Prostate gland (tissue), 2 donors: ENCODE measurements around the gene TMED4.

Experiments used
- POLR2A ChIP-seq: fragments of 450-650 bp; IDR thresholded peaks from one replicate; pipeline ENCODE4 v1.6.1; 2016; ENCODE audit warnings: antibody characterized with exemption, mild to moderate bottlenecking
- POLR2AphosphoS5 ChIP-seq: sonication (generic); formaldehyde crosslinking; IDR thresholded peaks from one replicate; pipeline ENCODE4 v1.6.1; 2017; ENCODE audit warnings: antibody characterized with exemption
- TF ChIP-seq, protein P1 (sequence below), 4 experiments: fragments of 200-600 bp in 2 of 4; fragments of 450-650 bp in 2 of 4; sonication (generic) in 2 of 4; IDR thresholded peaks; 1 replicate in 3 of 4; 2 replicates in 1 of 4; pipeline ENCODE4 v1.5.1; 2016 to 2019; ENCODE audit warnings: antibody characterized with exemption in 4 of 4, mild to moderate bottlenecking in 2 of 4, moderate library complexity in 2 of 4

DNA sequence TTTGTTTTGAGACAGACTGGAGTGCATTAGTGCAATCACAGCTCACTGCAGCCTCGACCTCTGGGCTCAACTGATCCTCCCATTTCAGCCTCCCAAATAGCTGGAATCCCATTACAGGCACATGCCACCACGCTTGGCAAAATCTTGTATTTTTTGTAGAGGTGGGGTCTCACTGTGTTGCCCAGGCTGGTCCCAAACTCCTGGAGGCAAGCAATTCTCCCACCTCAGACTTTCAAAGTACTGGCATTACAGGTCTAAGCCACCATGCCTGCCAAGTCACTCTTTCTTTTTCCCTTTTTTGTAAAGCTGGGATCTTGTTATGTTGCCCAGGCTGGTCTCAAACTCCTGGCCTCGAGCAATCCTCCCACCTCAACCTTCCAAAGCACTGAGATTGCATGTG is 32.6 kb downstream of the TMED4 start:
- TF ChIP-seq POLR2AphosphoS5 (no peak), POLR2A (no peak)
- TF ChIP-seq, protein P1, sequence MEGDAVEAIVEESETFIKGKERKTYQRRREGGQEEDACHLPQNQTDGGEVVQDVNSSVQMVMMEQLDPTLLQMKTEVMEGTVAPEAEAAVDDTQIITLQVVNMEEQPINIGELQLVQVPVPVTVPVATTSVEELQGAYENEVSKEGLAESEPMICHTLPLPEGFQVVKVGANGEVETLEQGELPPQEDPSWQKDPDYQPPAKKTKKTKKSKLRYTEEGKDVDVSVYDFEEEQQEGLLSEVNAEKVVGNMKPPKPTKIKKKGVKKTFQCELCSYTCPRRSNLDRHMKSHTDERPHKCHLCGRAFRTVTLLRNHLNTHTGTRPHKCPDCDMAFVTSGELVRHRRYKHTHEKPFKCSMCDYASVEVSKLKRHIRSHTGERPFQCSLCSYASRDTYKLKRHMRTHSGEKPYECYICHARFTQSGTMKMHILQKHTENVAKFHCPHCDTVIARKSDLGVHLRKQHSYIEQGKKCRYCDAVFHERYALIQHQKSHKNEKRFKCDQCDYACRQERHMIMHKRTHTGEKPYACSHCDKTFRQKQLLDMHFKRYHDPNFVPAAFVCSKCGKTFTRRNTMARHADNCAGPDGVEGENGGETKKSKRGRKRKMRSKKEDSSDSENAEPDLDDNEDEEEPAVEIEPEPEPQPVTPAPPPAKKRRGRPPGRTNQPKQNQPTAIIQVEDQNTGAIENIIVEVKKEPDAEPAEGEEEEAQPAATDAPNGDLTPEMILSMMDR (IDR thresholded peaks at IDR 0.05) = no peak
